Neuronal stem cell (in vitro differentiated cells): ENCODE results near the gene PDK2.
A peak's percentile ranks its signal among the peaks of the same experiment; 100 is the strongest.

Experiments used
- DNase-seq: peaks from one replicate; pipeline ENCODE4 v3.0.0-alpha.2; 2013; ENCODE audit warnings: low spot score
- H2AFZ ChIP-seq: one replicate; pipeline ENCODE4 v1.6.1; 2013; ENCODE audit warnings: mild to moderate bottlenecking, low read length, inconsistent platforms
- H2AK5ac ChIP-seq: 2 replicates; pipeline ENCODE4 v1.6.1; 2013; ENCODE audit warnings: low read depth, mild to moderate bottlenecking, inconsistent platforms, low read length, moderate library complexity, mixed read lengths
- H2BK120ac ChIP-seq: 2 replicates; pipeline ENCODE4 v1.6.1; 2013; ENCODE audit warnings: low read depth, mild to moderate bottlenecking, inconsistent platforms, low read length, moderate library complexity, mixed read lengths
- H2BK12ac ChIP-seq: one replicate; pipeline ENCODE4 v1.6.1; 2013; ENCODE audit warnings: low read length, inconsistent platforms
- H2BK15ac ChIP-seq: 2 replicates; pipeline ENCODE4 v1.6.1; 2013; ENCODE audit warnings: mild to moderate bottlenecking, low read length, inconsistent platforms, mixed read lengths
- H2BK5ac ChIP-seq: one replicate; pipeline ENCODE4 v1.6.1; 2013; ENCODE audit warnings: inconsistent platforms, mild to moderate bottlenecking, low read length, moderate library complexity
- H3K14ac ChIP-seq: one replicate; pipeline ENCODE4 v1.6.1; 2013; ENCODE audit warnings: low read length, inconsistent platforms
- H3K18ac ChIP-seq: 2 replicates; pipeline ENCODE4 v1.6.1; 2013; ENCODE audit warnings: low read length, inconsistent platforms
- H3K23ac ChIP-seq: 2 replicates; pipeline ENCODE4 v1.6.1; 2013; ENCODE audit warnings: low read depth, mild to moderate bottlenecking, mixed read lengths, low read length, inconsistent platforms; ENCODE audit not compliant: poor library complexity
- H3K27ac ChIP-seq: replicated peaks from 3 replicates; pipeline ENCODE4 v1.5.1; 2013; ENCODE audit warnings: low read length, inconsistent platforms
- H3K27me3 ChIP-seq, 3 experiments: 2 replicates each; pipeline ENCODE4 v1.6.1; 2013; ENCODE audit warnings: low read length in 3 of 3, mild to moderate bottlenecking in 2 of 3, inconsistent platforms in 1 of 3, low read depth in 1 of 3, mixed read lengths in 1 of 3, moderate library complexity in 1 of 3; ENCODE audit not compliant: control insufficient read depth in 3 of 3, insufficient read depth in 3 of 3
- H3K36me3 ChIP-seq, 2 donors: replicated peaks in 1 of 2; 2 replicates each; pipeline ENCODE4 v1.6.1; 2013; ENCODE audit warnings: low read length in 2 of 2; ENCODE audit not compliant: control insufficient read depth in 2 of 2, insufficient read depth in 2 of 2
- H3K4ac ChIP-seq: 2 replicates; pipeline ENCODE4 v1.6.1; 2013; ENCODE audit warnings: inconsistent platforms, mild to moderate bottlenecking, low read length, moderate library complexity
- H3K4me1 ChIP-seq, 2 donors: 1 replicate in 1 of 2; 2 replicates in 1 of 2; pipeline ENCODE4 v1.6.1; 2013; ENCODE audit warnings: low read length in 2 of 2, low read depth in 1 of 2; ENCODE audit not compliant: control insufficient read depth in 2 of 2, insufficient read depth in 1 of 2
- H3K4me2 ChIP-seq: one replicate; pipeline ENCODE4 v1.6.1; 2013; ENCODE audit warnings: mild to moderate bottlenecking, low read length, inconsistent platforms; ENCODE audit not compliant: insufficient read depth, poor library complexity, severe bottlenecking
- H3K4me3 ChIP-seq, 2 donors: 2 replicates each; pipeline ENCODE4 v1.5.1; 2013; ENCODE audit warnings: low read length in 2 of 2, mild to moderate bottlenecking in 2 of 2, inconsistent platforms in 1 of 2, moderate library complexity in 1 of 2
- H3K79me1 ChIP-seq: one replicate; pipeline ENCODE4 v1.6.1; 2013; ENCODE audit warnings: low read depth, mild to moderate bottlenecking, inconsistent platforms, low read length, moderate library complexity
- H3K9ac ChIP-seq: one replicate; pipeline ENCODE4 v1.6.1; 2013; ENCODE audit warnings: mild to moderate bottlenecking, low read depth, low read length, inconsistent platforms; ENCODE audit not compliant: poor library complexity
- H3K9me3 ChIP-seq, 2 donors: replicated peaks in 1 of 2; 2 replicates each; pipeline versions ENCODE3 to v1.6.1; 2013; ENCODE audit warnings: low read length in 2 of 2, mild to moderate bottlenecking in 2 of 2, inconsistent platforms in 1 of 2, low read depth in 1 of 2, mixed read lengths in 1 of 2, moderate library complexity in 1 of 2; ENCODE audit not compliant: control insufficient read depth in 2 of 2, insufficient read depth in 1 of 2
- H4K8ac ChIP-seq: one replicate; pipeline ENCODE4 v1.6.1; 2013; ENCODE audit warnings: low read depth, mild to moderate bottlenecking, inconsistent platforms, low read length, moderate library complexity
- H4K91ac ChIP-seq: one replicate; pipeline ENCODE4 v1.6.1; 2013; ENCODE audit warnings: low read length, low read depth, mild to moderate bottlenecking, inconsistent platforms; ENCODE audit not compliant: poor library complexity
- WGBS, 2 donors: extraction: QIAGEN DNeasy Blood & Tissue Kit; methylation state at CpG; one replicate each; pipeline ENCODE4 v1.1.7; 2013; ENCODE audit warnings: missing lambda C conversion rate in 2 of 2, mixed read lengths in 1 of 2; ENCODE audit not compliant: insufficient read length in 2 of 2, insufficient replicate concordance in 1 of 2; ENCODE audit errors: extremely low coverage in 2 of 2; 5-methylcytosine and 5-hydroxymethylcytosine counted together

PDK2 gene

DNA sequence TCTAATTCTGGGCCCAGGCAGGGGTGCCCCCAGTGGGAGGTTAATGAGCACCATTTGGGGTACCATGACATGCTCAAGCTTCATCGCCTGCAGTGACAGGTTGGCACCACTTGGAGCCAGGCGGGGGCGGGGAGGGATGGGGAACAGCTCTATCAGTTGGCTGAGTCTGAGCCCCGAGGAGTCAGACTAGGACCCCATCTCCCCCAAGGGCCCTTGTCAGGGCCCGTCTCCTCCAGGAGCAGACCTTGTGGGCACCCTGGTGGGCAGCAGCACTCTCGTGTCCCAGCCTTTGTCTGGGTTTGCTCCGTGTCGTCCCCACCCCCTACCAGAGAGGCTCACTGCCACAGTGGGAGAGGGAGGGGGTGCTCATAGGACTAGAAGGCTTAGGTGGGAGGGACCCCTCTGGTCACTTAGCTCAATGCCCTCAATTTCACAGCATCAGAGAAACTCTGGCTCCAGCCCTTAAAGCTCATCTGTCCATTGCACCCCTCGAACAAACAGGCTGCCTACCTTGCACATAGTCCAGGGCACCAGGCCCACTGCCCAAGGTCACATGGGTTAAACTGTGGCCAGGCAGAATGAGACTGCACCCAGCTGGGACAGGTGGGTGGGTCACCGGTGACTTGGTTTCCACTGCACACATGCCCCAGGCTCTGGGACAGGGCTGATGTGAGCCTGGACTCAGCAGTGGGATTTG, 51.2 kb downstream of the PDK2 start:
- Histone ChIP-seq H3K4me1 (peaks cover 15 to 22% of the 10 kb centered on the region in 2 donors), H3K9ac (peak overlapping the region; percentile 73), H4K8ac (no peak overlapping the region), H3K23ac (no peak overlapping the region), H3K14ac (peak overlapping the region; percentile 38), H2BK120ac (no peak overlapping the region), H3K4me3 (peak overlapping the region in 1 of 2 donors; percentile 18), H3K18ac (peak overlapping the region; percentile 36), H3K36me3 (peaks cover 33 to 54% of the 10 kb centered on the region in 2 donors), H2BK15ac (no peak overlapping the region), H2AFZ (no peak overlapping the region), H3K27ac (no peak overlapping the region), H3K27me3 (no peaks in the 10 kb centered on the region), H3K79me1 (peaks cover 21% of the 10 kb centered on the region), H3K4me2 (no peak overlapping the region), H3K9me3 (peaks cover 0 to 4% of the 10 kb centered on the region in 2 donors), H4K91ac (no peak overlapping the region), H3K4ac (no peak overlapping the region), H2BK12ac (no peak overlapping the region), H2AK5ac (no peak overlapping the region), H2BK5ac (peak overlapping the region; percentile 66)
- DNase-seq: no peak
- no CpG with 5 or more reads among the region's 10 CpGs for WGBS, 2 donors

- no peak overlapping the region for H3K14ac ChIP-seq
- no peak overlapping the region for H2AFZ ChIP-seq
- no peaks in the 10 kb centered on the region for H3K27me3 ChIP-seq
- no peak overlapping the region for H2BK12ac ChIP-seq
- peaks cover 15 to 23% of the 10 kb centered on the region in 2 donors for H3K4me1 ChIP-seq
- H2BK15ac ChIP-seq: no peak overlapping the region
- H2AK5ac ChIP-seq: peak overlapping the region; percentile 64
- H3K9ac ChIP-seq: no peak overlapping the region
- no peak overlapping the region for H2BK120ac ChIP-seq
- no peak overlapping the region for H3K27ac ChIP-seq
- H4K91ac ChIP-seq: no peak overlapping the region
- H3K23ac ChIP-seq: no peak overlapping the region
- H3K18ac ChIP-seq: peak overlapping the region; percentile 11
- no peak overlapping the region for H4K8ac ChIP-seq
- peaks cover 27 to 47% of the 10 kb centered on the region in 2 donors for H3K36me3 ChIP-seq
- H3K4ac ChIP-seq: no peak overlapping the region
- H3K4me3 ChIP-seq: peak overlapping the region in 1 of 2 donors; percentile 19
- peaks cover 19% of the 10 kb centered on the region for H3K79me1 ChIP-seq
- H2BK5ac ChIP-seq: no peak overlapping the region
- peak overlapping the region; percentile 40 for H3K4me2 ChIP-seq
- no peak for DNase-seq
- no CpG with 5 or more reads among the region's 15 CpGs for WGBS, 2 donors
- peaks cover 0 to 4% of the 10 kb centered on the region in 2 donors for H3K9me3 ChIP-seq
These were observed 51.9 kb downstream of the PDK2 start for GRCh38 chr17:50146927-50147665.

GRCh38 chr17:50147841-50148225, 52.7 kb downstream of the PDK2 start:
- Histone ChIP-seq H3K4me1 (peaks cover 15 to 27% of the 10 kb centered on the region in 2 donors), H3K18ac (no peak overlapping the region), H4K8ac (no peak overlapping the region), H2BK120ac (no peak overlapping the region), H3K36me3 (peaks cover 20 to 39% of the 10 kb centered on the region in 2 donors), H2AK5ac (peak overlapping the region; percentile 3), H2BK12ac (no peak overlapping the region), H2BK15ac (no peak overlapping the region), H3K14ac (no peak overlapping the region), H3K9ac (peak overlapping the region; percentile 2), H3K23ac (no peak overlapping the region), H3K27ac (no peak overlapping the region), H3K4me3 (peak overlapping the region in 1 of 2 donors; percentile 73), H3K79me1 (peaks cover 19% of the 10 kb centered on the region), H3K4me2 (peak overlapping the region; percentile 40), H2BK5ac (no peak overlapping the region), H3K4ac (no peak overlapping the region), H4K91ac (no peak overlapping the region), H2AFZ (no peak overlapping the region), H3K27me3 (no peaks in the 10 kb centered on the region), H3K9me3 (no peaks in the 10 kb centered on the region)
- no peak for DNase-seq
- no CpG with 5 or more reads among the region's 5 CpGs for WGBS, 2 donors
